ENCODE data around the gene EIF3F.

- no peak for TF ChIP-seq CTCF (conservative IDR thresholded peaks at IDR 0.05; ENCODE audit: low read depth, low read length)
- no peak for TF ChIP-seq POLR2A (IDR thresholded peaks at IDR 0.05; ENCODE audit: low read depth, low read length)
- TF ChIP-seq RAD21 (IDR thresholded peaks at IDR 0.05; ENCODE audit: low read length), result no peak
These were observed 47.6 kb downstream of the EIF3F start for GRCh38 chr11:8034604-8035190.
